ENCODE data around the gene BLVRA.
"Not testable (repeated sequence)": the region's sequence is repeated elsewhere in the genome, so short reads cannot be mapped to it uniquely, and the experiment has no call there.

The BLVRA gene

DNA sequence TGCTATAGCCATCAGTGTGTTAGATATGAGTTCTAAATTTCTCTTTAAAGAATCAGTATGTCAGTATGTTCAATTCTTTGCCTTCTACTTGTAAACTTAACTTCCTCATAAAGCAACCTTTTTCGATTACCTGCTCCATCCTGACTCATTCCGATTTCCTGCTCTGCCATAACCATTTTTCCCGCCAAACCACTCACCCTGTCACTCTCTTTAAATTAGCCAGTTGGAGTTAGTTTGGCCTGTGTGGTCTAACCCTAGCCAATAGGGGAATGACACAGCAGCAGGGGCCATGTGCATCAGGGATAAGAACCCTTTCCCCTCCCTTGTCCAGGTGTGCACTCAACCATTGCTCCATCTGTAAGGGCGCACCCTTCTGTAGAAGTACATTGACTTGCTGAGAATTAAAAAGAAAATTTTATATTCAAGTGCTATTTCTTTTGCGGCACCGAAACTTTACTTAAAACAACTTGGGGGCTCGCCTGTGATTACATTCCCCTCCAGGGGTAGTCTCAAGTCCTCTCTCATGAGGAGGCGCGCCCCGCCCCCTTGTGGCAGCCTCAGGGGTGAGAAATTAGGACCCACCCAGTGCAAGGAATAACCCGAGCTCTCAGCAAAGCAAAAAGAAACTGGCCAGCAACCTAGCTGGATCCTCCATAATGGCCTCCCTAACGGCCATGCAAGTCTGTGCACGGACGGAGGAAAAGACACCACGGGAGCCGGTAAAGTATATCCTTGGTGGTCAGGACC, 51.9 kb downstream of the BLVRA start:
- DNase-seq (ENCODE audit: low read depth in 2 of 2): not testable (repeated sequence)

DNA sequence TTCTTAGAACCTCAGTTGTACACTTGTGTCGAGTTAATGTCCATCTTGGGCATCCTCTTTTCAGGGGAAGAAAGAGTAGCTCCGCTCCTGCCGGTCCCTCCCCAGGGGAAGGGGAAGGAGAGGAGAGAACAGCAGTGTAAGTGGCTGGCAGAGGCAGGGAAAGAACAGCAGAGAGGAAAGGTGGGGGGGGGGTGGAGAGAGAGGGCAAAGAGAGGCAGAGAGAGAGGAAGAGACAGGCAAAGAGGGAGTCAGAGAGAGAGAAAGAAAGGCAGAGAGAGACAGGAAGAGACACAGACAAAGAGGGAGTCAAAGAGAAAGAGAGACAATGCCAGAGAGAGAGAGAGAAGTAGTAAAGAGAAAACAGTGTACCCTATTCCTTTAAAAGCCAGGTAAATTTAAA, 56.9 kb downstream of the BLVRA start:
- DNase-seq (ENCODE audit: low read depth in 2 of 2): no peak

DNA sequence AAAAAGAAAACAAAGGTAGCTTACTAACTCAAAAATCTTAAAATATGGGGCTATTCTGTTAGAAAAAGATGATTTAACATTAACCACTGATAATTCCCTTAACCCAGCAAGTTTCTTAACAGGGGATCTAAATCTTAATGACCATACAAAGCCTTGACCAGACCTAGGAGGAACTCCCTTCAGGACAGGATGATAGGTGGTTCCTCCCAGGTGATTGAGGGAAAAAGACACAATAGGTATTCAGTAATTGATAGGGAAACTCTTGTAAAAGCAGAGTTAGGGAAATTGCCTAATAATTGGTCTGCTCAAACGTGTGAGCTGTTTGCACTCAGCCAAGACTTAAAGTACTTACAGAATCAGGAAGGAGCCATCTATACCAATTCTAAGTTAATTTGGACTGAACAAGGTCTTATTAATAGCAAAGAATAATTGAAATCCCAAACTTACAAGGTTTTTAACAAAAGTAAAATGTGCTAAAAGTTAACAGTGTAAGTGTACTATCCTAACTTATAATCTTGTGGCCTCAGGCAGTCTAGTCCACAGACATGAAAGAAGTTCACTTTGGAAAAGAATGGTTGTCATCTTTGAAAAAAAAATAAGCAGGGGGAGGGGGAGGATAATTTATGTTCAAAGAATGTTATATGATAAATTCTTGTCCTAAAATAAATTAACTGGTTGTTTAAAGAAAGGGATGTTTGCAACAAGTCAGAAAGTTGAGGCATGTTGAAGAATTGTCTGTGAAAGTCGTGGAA, 57.7 kb downstream of the BLVRA start:
- DNase-seq (ENCODE audit: low read depth in 2 of 2): not testable (repeated sequence)

DNA sequence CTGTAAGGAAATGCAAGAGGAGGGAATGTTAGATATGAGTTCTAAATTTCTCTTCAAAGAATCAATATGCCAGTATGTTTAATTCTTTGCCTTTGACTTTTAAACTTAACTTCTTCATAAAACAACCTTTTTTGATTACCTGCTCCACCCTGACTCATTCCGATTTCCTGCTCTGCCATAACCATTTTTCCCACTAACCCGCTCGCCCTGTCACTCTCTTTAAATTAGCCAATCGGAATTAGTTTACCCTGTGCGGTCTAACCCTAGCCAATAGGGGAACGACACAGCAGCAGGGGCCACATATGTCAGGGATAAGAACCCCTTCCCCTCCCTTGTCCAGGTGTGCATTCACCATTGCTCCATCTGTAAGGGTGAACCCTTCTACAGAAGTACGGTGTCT, 64.9 kb downstream of the BLVRA start:
- DNase-seq (ENCODE audit: low read depth in 2 of 2): not testable (repeated sequence)

DNA sequence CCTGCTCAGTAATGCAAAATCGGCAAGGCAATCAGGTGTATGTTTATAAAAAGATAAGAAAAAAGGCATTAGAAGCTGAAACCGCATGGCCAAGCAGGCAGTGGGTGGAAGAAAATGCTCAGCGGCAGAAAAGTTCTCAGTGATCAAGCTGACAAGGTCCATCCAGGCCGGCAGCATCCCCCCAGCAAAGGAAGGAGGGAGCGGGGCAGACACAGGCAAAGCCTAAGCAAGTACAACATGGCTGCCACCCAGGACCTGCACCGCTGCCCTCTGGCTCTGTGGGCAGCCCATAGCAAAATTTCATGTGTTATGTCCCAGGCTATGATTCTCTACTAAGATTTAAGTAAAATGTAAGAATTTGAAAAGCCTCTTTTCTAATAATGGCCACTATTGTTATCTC, 65.5 kb downstream of the BLVRA start:
- no peak for DNase-seq (ENCODE audit: low read depth in 2 of 2)

DNA sequence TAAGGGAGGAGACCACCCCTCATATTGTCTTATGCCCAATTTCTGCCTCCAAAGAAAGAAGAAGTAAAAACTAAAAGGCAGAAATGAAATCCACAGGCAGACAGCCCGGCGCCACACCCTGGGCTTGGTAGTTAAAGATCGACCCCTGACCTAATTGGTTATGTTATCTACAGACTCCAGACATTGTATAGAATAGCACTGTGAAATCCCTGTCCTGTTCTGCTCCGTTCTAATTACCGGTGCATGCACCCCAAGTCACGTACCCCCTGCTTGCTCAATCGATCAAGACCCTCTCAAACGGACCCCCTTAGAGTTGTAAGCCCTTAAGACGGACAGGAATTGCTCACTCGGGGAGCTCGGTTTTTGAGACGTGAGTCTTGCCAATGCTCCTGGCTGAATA, 66.0 kb downstream of the BLVRA start:
- DNase-seq (ENCODE audit: low read depth in 2 of 2): not testable (repeated sequence)

DNA sequence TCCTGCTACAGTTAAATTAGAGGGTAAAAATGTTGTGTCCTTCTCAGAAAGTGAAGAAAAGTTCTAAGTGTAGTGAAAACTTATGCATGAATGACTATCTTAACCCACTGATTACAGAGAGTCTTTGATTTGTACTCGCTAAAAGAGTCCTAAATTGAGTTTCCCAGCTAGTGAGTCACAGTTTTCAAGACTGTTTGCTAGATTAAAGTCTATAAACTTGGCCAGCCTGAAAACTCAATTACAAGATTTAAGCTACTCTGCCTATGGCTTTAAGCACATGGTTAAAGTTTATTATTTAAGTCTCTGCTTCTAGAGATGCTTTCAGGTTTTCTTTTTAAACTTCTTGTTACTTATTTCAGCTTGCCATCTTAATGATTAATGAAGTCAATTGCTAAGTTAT, 66.5 kb downstream of the BLVRA start:
- no peak for DNase-seq (ENCODE audit: low read depth in 2 of 2)

DNA sequence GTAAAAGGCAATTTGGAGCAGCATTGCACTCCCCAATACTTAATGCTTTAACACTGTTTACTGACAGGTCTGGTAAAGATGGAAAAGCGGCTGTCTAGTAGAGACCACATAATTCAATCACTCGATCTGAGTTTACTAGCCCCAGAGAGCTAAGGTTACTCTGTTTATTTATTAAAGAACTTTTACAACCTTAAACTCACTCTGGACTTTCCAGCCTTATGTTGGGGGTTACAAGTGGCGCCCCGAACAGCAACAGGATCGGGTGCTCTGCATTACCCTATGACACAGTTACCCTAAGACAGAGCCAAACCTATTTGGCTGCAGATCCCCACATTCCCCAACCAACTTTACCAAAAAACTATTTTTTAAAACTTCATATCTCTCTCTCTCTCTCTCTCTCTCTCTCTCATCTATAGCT, 66.9 kb downstream of the BLVRA start:
- no peak for DNase-seq (ENCODE audit: low read depth in 2 of 2)

DNA sequence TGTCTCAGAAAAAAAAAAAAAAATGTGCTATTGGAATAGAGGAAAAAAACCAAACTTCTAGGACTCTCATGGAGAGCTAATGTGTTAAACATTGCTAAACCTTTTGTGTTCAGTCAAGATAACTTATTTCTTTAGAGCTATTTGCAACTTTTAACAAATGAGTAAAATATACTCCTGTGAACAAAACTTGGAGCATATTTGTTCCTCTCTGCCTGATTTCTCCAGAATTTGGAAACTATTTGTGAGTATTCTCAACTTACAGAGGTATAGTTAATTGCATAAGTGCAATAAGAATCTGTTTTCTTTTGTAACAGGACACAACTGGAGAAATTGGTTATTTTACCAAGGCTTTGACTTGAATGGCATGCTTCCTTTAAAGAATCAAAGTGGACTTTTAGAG, 72.4 kb downstream of the BLVRA start:
- DNase-seq (ENCODE audit: low read depth in 2 of 2): not testable (repeated sequence)

DNA sequence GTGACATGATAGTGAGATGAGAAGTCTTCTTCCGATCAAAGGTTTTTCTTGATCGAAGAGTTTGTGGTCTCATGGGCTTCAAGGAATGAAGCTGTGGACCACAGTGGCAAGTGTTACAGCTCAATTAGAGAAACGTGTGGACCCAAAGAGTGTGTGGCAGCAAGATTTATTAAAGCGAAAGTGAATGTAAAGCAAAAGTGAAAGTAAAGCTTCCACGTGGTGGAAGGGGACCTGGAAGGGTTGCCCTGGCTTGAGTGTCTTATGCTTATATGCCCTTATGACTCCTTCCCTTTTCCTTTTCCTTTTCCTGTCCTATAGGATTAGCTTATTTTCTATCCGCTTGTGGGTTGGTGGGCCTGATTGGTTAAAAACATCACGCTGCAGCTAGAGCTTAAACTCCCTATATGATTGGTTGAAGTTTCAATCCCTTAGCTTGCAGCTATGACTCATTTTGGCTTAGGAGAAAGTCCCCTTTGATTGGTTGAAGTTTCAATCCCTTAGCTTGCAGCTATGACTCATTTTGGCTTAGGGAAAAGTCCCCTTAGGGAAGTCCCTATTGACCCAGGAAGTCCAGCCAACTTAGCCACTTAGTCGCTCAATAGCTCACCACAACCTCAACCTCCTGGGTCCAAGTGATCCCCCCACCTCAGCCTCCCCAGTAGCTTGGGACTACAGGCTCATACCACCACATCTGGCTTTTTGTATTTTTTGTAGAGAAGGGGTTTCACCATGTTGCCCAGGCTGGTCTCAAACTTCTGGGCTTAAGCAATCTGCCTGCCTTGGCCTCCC, 76.2 kb downstream of the BLVRA start:
- no peak for DNase-seq (ENCODE audit: low read depth in 2 of 2)

DNA sequence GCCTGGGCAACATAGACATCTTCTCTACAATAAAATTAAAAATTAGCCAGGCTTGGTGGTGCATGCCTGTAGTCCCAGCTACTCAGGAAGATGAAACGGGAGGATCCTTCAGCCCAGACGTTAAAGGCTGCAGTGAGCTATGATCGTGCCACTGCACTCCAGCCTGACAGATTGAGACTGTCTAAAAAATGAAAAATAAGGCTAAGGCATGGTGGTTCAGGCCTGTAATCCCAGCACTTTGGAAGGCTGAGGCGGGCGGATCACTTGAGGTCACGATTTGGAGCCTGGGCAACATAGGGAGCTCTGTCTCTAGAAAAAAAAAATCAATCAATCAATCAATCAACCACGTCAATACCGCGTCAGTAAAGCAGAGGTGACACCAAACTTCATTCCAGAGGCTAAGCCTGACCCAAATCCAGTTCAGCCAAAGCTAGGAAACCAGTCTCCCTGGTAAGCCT, 79.8 kb downstream of the BLVRA start:
- no peak for DNase-seq (ENCODE audit: low read depth in 2 of 2)

DNA sequence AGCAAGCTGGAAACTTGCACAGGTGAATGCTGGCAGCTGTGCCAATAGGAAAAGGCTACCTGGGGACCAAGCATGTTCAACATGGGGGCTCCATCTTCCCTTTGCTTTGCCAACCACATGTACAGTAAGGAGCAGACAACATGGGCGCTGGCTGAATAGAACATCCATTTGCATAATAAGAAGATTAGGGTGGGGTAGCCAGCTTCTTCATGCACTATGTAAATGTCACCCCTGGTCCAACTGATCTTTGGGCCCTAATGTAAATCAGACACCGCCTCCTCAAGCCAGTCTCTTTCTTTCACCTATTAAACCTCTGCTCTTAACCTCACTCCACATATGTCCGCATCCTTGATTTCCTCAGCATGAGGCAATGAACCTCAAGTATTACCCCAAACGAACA, 84.8 kb downstream of the BLVRA start:
- DNase-seq (ENCODE audit: low read depth in 2 of 2): no peak

DNA sequence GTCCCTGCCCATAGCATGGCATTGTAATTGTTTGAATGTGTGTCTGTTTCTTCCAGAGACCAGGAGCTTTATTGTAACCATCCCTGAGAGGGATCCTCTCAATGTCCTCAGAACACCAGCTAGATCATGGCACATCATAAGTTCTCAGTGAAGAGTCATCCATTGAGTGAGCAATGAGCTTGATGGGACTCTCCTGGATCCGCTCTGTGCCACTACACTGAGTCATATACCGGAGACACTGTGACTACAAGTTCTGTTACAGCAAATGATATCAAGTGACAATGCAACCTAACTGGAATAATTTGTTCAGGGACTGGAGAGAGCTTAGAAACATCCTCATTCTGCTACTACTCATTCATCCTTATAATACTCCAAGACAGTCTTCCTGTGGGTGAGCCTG, 85.8 kb downstream of the BLVRA start:
- no peak for DNase-seq (ENCODE audit: low read depth in 2 of 2)

DNA sequence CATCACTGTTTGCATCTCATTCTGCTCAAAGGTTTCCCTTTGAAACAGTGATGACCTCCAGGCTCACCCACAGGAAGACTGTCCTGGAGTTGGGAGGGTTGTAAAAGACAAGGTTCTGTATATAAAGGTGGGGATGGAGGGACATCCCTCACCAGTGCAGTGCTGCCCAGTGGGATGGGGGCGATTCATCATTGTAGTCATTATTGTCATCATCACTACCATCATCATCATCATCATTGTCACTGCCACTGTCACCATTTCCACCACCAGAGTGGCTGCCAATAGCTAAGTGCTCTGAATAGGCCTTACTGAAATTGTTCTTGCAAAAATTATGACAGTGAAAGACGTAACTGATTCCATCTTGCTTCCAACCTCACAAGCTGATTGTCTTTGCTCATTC, 86.2 kb downstream of the BLVRA start:
- DNase-seq (ENCODE audit: low read depth in 2 of 2): no peak

DNA sequence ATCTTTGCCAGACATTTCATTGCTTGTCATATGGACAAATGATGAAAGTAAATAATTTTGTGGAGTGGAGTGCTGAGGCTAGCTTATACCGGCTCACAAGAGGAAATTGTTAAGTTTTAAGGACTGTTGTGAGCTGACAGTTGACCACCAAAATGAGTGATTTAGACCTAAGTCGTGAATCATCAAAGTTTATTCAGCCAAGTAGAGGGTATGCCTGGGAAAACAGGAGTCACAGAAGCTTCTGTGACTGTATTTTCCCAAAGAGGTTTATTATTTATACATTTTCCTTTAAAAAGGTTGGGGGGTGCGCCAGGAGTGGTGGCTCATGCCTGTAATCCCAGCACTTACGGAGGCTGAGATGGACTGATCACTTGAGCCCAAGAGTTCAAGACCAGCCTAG, 89.0 kb downstream of the BLVRA start:
- DNase-seq (ENCODE audit: low read depth in 2 of 2): no peak

DNA sequence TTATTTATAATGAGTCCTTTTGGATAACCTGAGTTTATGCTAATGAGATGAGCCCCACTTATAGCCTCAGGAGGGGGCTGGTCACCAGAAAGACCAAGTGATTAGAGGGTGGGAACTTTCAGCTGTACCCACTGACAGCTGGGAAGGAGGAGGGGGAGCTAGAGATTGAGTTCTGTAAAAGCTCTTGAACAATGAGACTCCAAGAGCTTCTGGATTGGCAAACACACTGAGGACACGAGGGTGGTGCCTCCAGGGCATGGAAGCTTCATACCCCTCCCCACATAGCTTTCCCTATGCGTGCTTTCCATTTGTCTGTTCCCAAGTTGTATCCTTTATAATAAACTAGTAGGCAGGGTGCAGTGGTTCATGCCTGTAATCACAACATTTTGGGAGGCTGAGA, 90.6 kb downstream of the BLVRA start:
- DNase-seq (ENCODE audit: low read depth in 2 of 2): no peak

DNA sequence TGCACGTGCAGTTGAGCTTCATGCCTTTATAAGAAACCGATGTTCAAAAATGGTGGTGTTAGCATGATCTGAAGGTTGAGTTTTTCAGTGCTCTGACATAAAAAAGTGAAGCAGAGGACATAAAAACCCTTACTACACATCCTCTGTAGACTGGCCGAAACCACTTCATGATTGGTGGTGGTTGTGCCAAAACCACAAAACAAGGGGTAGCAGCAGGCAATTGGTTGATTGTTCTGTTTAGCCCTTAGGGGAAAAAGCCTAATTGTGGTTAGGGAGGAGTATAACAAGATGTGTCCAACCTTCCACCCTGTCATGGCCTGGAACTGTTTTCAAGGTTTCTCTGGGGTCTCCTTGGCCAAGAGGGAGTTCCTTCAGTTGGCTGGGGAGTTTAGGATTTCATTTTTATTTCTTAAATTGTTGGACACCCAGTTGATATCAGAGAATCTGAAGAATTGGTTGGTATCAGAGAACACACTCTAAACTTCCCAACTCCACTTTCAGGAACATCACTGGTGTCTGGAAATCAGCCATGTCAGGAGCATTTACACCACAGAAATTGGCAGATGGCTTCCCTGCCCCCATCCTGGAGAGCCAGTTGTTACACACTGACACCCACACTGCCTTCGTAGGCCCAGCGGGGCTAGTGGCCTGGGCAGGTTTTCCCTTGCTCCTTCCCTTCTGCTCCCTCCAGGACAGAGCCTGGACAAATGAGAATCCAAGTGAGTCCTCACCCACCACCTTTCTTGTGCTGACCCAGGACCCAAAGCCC, 92.1 kb downstream of the BLVRA start:
- no peak for DNase-seq (ENCODE audit: low read depth in 2 of 2)

DNA sequence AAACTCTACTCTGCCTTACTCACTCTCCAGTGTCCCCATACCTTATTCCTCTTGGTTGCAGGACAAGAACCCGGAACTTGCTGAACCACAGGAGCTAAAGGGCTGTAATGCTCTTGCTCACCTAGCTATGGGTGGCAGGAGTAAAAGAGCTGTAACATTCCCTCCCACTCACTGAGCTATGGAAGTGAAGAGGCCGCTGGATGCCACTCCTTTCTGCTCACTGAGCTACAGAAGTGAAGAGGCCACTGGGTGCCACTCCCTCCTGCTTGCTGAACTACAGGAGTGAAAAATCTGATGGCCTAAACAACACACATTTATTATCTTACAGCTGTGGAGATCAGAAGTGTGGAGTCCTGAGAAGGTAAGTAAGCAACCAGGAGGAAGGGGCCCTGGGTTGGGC, 93.3 kb downstream of the BLVRA start:
- no peak for DNase-seq (ENCODE audit: low read depth in 2 of 2)

DNA sequence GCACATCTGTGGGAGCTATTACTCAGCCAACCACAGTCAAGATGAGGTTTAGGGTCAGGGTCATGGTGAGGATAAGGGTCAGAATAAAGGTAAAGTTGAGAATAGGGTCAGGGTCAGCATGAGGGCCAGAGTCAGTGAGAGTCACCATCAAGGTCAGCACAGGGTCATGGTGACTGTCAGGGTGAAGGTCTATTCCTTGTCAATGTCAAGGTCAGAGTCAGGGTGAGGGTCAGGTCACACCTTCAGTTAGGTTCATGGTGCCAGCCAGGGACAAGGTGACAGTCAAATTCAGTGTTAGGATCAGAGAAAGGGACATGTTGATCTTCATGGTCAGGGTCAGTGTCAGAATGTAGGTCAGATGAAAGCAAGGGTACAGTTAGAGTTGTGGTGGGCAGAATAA, 96.7 kb downstream of the BLVRA start:
- no peak for DNase-seq (ENCODE audit: low read depth in 2 of 2)

DNA sequence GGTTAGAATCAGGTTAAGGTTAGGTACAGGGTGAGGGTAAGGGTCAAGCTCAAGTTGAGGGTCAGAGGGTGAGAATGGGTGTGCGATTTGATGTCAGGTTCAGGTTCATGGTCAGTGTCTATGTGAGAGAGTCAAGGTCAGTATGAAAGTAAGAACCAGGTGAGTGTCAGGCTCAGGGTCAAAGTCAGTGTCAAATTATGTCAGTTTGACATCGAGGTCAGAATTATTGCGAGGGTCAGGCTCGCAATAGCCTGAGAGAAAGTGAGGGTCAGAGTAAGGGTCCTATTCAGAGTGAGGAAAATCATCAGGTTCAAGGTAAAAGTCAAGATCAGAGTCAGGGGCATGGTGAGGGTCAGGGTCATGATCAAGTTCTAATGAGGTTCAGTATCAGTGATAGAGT, 97.8 kb downstream of the BLVRA start:
- DNase-seq (ENCODE audit: low read depth in 2 of 2): no peak
